PC-9 (cell line): Measurements from ENCODE around the gene CLNK. TPM values are rescaled to one million over a fixed set of nuclear protein-coding genes. Genes with fewer than 3 reads are reported as not detected.

Experiments used
- BruUV-seq: library from RNA; stranded (reverse); fragments of 400-500 nt; replicated peaks from 2 replicates; lab custom pipeline; 2021; lab: Mats Ljungman, UMichigan
- CTCF ChIA-PET: fragments of 300-600 bp; sonication (Branson Sonifier 250); formaldehyde crosslinking; loops from one replicate; lab custom pipeline; 2022; ENCODE audit warnings: antibody characterized with exemption; lab: Charles Lee
- POLR2A ChIA-PET: fragments of 300-600 bp; sonication (Branson Sonifier 250); formaldehyde crosslinking; loops from one replicate; lab custom pipeline; 2022; ENCODE audit warnings: antibody characterized with exemption; ENCODE audit not compliant: unreplicated experiment; lab: Charles Lee
- DNase-seq, 2 experiments: peaks; one replicate each; pipeline versions ENCODE4 v3.0.0 to v3.0.0-alpha.2; 2015 to 2022; ENCODE audit warnings: mixed read lengths in 1 of 2
- H2AFZ ChIP-seq: fragments of 200-600 bp; sonication (generic); 2 replicates; pipeline ENCODE4 v1.8.1; 2017; ENCODE audit warnings: antibody characterized with exemption
- H3F3A ChIP-seq: fragments of 200-600 bp; sonication (generic); 2 replicates; pipeline ENCODE4 v1.8.1; 2017; ENCODE audit warnings: antibody characterized with exemption, mild to moderate bottlenecking, low read depth; ENCODE audit not compliant: insufficient read depth
- H3K27ac ChIP-seq: fragments of 200-600 bp; sonication (generic); 2 replicates; pipeline ENCODE4 v1.6.1; 2016; ENCODE audit warnings: mixed run types
- H3K27me3 ChIP-seq: fragments of 200-600 bp; sonication (generic); 2 replicates; pipeline ENCODE4 v1.6.1; 2016; ENCODE audit warnings: low read depth, mixed run types; ENCODE audit not compliant: insufficient read depth
- H3K36me3 ChIP-seq: fragments of 200-600 bp; sonication (generic); 2 replicates; pipeline ENCODE4 v1.6.1; 2016; ENCODE audit warnings: low read depth, mixed run types
- H3K4me1 ChIP-seq: fragments of 200-600 bp; sonication (generic); replicated peaks from 2 replicates; pipeline ENCODE4 v1.6.1; 2016; ENCODE audit warnings: mixed run types; ENCODE audit not compliant: insufficient read depth
- H3K4me2 ChIP-seq: fragments of 200-600 bp; sonication (generic); 2 replicates; pipeline ENCODE4 v1.6.1; 2017; ENCODE audit warnings: mixed run types
- H3K4me3 ChIP-seq: fragments of 200-600 bp; sonication (generic); 2 replicates; pipeline ENCODE4 v1.6.1; 2016; ENCODE audit warnings: mixed run types
- H3K79me2 ChIP-seq: fragments of 200-600 bp; sonication (generic); 2 replicates; pipeline ENCODE4 v1.6.1; 2017; ENCODE audit warnings: low read depth, mixed run types
- H3K9me2 ChIP-seq: fragments of 200-600 bp; sonication (generic); 2 replicates; pipeline ENCODE4 v1.8.1; 2017; ENCODE audit warnings: mild to moderate bottlenecking; ENCODE audit not compliant: insufficient read depth
- H3K9me3 ChIP-seq: fragments of 200-600 bp; sonication (generic); 2 replicates; pipeline ENCODE4 v1.8.1; 2016; ENCODE audit warnings: low read depth; ENCODE audit not compliant: insufficient read depth
- H4K20me1 ChIP-seq: fragments of 200-600 bp; sonication (generic); 2 replicates; pipeline ENCODE4 v1.8.1; 2017; ENCODE audit not compliant: insufficient read depth
- CTCF ChIP-seq: fragments of 200-600 bp; sonication (generic); conservative IDR thresholded peaks from 2 replicates; pipeline ENCODE4 v1.6.1; 2017; ENCODE audit warnings: mixed run types, antibody characterized with exemption, mild to moderate bottlenecking, moderate library complexity
- EZH2 ChIP-seq: fragments of 200-600 bp; sonication (generic); IDR thresholded peaks from 2 replicates; pipeline ENCODE4 v1.8.0; 2017; ENCODE audit warnings: antibody characterized with exemption, low read depth
- intact Hi-C: fragments of 100-400 bp; cut with micrococcal nuclease; formaldehyde crosslinking; loops from one replicate; pipeline ENCODE4 v1.10.0; 2022; ENCODE audit not compliant: unreplicated experiment
- total RNA-seq: library from RNA; stranded (reverse); gene quantifications from 2 replicates; pipeline ENCODE4 v1.2.3, GENCODE V29; 2021

The CLNK gene
- total RNA-seq, 1 experiment from 2014 or later = not detected

- CTCF ChIA-PET = no interaction called here
- Histone ChIP-seq H3K79me2 (no peaks in the 10 kb centered on the region), H3K4me1 (no peaks in the 10 kb centered on the region), H3K4me2 (no peak overlapping the region), H3K9me2 (no peaks in the 10 kb centered on the region), H3K27me3 (no peaks in the 10 kb centered on the region), H2AFZ (no peak overlapping the region), H3K4me3 (no peak overlapping the region), H3F3A (no peaks in the 10 kb centered on the region), H3K9me3 (no peaks in the 10 kb centered on the region), H3K36me3 (no peaks in the 10 kb centered on the region), H4K20me1 (no peaks in the 10 kb centered on the region), H3K27ac (no peak overlapping the region)
- no TSS peak for BruUV-seq
- intact Hi-C loops = no loop called here
- TF ChIP-seq EZH2 = no peak
- no peak for TF ChIP-seq CTCF
- no peak for DNase-seq
- POLR2A ChIA-PET = no interaction called here
Measured at GRCh38 chr4:10670321-10670720, 14.2 kb downstream of the CLNK start.

DNA sequence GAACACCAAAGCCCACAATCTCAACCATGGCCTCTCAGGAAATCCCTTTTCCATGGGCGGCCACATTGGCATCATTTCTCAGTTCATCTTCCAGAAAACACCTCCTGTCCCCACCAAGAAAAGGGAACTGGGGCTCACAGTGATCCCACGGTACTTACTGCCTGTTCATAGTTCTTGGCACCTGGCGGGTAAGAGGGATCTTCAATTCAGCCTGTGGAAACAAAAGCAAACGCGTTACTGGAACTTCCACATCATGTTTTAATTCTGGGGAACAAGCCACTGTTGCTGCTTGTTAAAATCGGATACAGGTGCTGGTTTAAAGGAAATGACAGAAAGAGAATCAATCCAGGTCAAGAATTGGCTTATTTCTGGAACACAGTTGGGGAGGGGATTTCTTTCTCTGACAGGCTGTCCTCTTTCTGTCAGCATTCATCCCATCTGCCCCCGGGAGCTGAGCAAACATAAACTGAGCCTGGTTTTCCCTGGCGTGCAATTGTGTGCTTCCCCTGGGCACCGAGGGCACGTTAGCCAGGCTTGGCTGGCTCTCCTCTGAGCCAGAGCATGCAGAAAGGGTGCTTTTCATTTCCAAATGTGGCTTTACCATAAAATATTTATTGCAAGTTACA lies 16.8 kb downstream of the CLNK start:
- no peaks in the 10 kb centered on the region for H3K9me2 ChIP-seq
- ChIA-PET CTCF (no interaction called here), POLR2A (no interaction called here)
- H3K36me3 ChIP-seq = no peaks in the 10 kb centered on the region
- no peaks in the 10 kb centered on the region for H3K9me3 ChIP-seq
- intact Hi-C loops = no loop called here
- H3K27ac ChIP-seq = no peak overlapping the region
- no peak for TF ChIP-seq CTCF
- no peak for TF ChIP-seq EZH2
- H3K4me3 ChIP-seq = no peak overlapping the region
- H3F3A ChIP-seq = no peaks in the 10 kb centered on the region
- H3K4me1 ChIP-seq = no peaks in the 10 kb centered on the region
- no peaks in the 10 kb centered on the region for H3K79me2 ChIP-seq
- H3K4me2 ChIP-seq = no peak overlapping the region
- no peak for DNase-seq
- no TSS peak for BruUV-seq
- no peaks in the 10 kb centered on the region for H3K27me3 ChIP-seq
- H4K20me1 ChIP-seq = no peaks in the 10 kb centered on the region
- H2AFZ ChIP-seq = no peak overlapping the region

DNA sequence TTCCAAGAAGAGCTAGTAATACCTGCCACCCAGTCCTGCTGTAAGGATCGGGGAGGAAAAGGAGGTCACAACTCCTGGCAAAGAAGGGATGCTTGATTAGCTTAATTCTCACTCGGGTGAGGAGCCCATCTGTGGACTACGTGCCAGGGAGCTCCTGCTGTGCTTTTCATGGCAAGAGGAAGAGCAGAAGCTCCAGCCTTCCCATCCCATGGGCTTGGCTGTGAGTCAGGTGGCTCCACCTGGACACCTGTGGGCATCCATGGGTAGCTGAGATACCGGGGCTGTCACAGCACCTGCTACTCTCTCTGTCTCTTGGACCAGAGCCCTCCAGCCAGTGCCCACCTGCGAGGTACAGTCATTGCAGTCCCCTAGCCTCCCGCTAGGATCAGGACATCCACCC lies 18.0 kb downstream of the CLNK start:
- H3K4me3 ChIP-seq = no peak overlapping the region
- H3K9me3 ChIP-seq = no peaks in the 10 kb centered on the region
- CTCF ChIA-PET = no interaction called here

More for the DNA sequence above, 18.0 kb downstream of the CLNK start:
- no peak for DNase-seq
- no peak overlapping the region for H2AFZ ChIP-seq
- no peaks in the 10 kb centered on the region for H3K36me3 ChIP-seq
- BruUV-seq = no TSS peak
- no peak for TF ChIP-seq CTCF
- no peak for TF ChIP-seq EZH2
- no peaks in the 10 kb centered on the region for H3K4me1 ChIP-seq
- H3K4me2 ChIP-seq = no peak overlapping the region
- H3K9me2 ChIP-seq = no peaks in the 10 kb centered on the region
- H3F3A ChIP-seq = no peaks in the 10 kb centered on the region
- POLR2A ChIA-PET = no interaction called here
- H3K27me3 ChIP-seq = no peaks in the 10 kb centered on the region
- H4K20me1 ChIP-seq = no peaks in the 10 kb centered on the region
- no peaks in the 10 kb centered on the region for H3K79me2 ChIP-seq
- no peak overlapping the region for H3K27ac ChIP-seq
- intact Hi-C loops = no loop called here
